Upper lobe of right lung (tissue), 1 donor: ENCODE data around the gene AFG1L. TPM values are rescaled to one million over a fixed set of nuclear protein-coding genes. Genes with fewer than 3 reads are reported as not detected.

ENCODE experiments used
- ATAC-seq: fragments of 200-7000 bp; cut with Tn5 transposase; one replicate; pipeline ENCODE4 v1.9.1; 2020; ENCODE audit warnings: mild to moderate bottlenecking, moderate library complexity
- DNase-seq: peaks from one replicate; pipeline ENCODE4 v3.0.0-alpha.2; 2020
- H3K27ac ChIP-seq: fragments of 200-600 bp; one replicate; pipeline ENCODE4 v1.8.0; 2022
- H3K27me3 ChIP-seq: fragments of 200-600 bp; one replicate; pipeline ENCODE4 v1.8.0; 2022; ENCODE audit warnings: mild to moderate bottlenecking
- H3K36me3 ChIP-seq: fragments of 200-600 bp; one replicate; pipeline ENCODE4 v1.8.0; 2022
- H3K4me1 ChIP-seq: fragments of 200-600 bp; one replicate; pipeline ENCODE4 v1.8.0; 2022
- H3K4me3 ChIP-seq: fragments of 200-600 bp; one replicate; pipeline ENCODE4 v1.8.0; 2022; ENCODE audit warnings: mild to moderate bottlenecking
- H3K9me3 ChIP-seq: fragments of 200-600 bp; one replicate; pipeline ENCODE4 v1.8.0; 2022
- CTCF ChIP-seq: fragments of 200-600 bp; IDR thresholded peaks from one replicate; pipeline ENCODE4 v1.8.0; 2022; ENCODE audit warnings: antibody characterized with exemption
- intact Hi-C: fragments of 100-400 bp; cut with DNase I; formaldehyde crosslinking; loops from one replicate; pipeline ENCODE4 v1.11.0; 2022
- total RNA-seq: library from RNA; stranded (reverse); fragmentation: NEBNext Ultra II Directional; extraction: Animal tissue kit (Norgen Biotek cat#: 25700); gene quantifications from one replicate; pipeline ENCODE4 v1.2.1, GENCODE V29; 2021
- donor health status: DM: no; HTN: yes; CAD: no; lungs with severe emphysema.

AFG1L gene
- total RNA-seq, 1 donor from 2014 or later = 7.7 TPM

DNA sequence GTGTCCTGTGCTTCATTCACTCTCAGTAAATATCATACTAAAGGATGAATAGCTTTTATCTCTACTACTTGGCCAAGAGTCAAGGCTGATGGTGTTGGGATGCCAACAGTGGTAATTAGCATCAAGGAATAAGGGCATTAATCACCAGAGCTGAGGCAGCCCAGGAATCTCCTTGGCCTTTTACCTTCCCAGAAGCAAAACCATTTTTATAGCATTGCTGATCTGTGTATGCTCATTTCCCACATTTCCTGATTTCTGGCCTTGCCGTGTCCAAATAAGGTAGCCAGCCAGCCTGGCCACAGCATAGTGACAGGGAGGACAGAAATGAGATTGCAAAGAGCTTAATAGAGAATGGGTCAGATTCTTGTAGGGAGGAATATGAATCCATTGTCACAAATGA lies 189.2 kb downstream of the AFG1L start:
- no peaks in the 10 kb centered on the region for H3K36me3 ChIP-seq
- no peak overlapping the region for H3K4me3 ChIP-seq
- no peak for DNase-seq
- ATAC-seq = no peak
- TF ChIP-seq CTCF = no peak
- no peaks in the 10 kb centered on the region for H3K4me1 ChIP-seq
- no peaks in the 10 kb centered on the region for H3K9me3 ChIP-seq
- intact Hi-C loops = no loop called here
- H3K27ac ChIP-seq = no peak overlapping the region
- H3K27me3 ChIP-seq = no peaks in the 10 kb centered on the region

DNA sequence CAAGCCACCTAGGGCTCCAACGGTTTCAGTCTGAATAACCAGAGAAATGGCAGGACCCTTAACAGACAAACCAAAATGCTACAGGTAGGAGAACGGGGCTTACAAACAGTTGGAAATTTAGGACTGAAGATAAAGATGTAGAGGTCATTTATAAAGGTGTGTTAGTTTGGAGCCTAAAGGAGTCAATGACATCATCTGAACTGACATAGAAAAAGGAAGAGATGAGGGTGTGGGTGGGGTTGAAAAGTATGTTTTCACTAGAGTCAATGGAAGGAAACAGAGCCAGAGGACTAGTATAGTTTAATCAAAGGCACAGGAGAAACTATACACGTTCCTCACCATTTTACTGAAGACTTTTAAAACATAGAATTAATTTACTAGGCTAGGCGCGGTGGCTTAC lies 194.8 kb downstream of the AFG1L start:
- ATAC-seq = no peak
- DNase-seq = no peak
- H3K27me3 ChIP-seq = no peaks in the 10 kb centered on the region
- intact Hi-C loops = loop anchor here (10.0 kb wide), 1 partner anchor 375 kb away; no protein-coding TSS in a partner anchor
- no peak for TF ChIP-seq CTCF
- no peaks in the 10 kb centered on the region for H3K36me3 ChIP-seq
- no peaks in the 10 kb centered on the region for H3K9me3 ChIP-seq
- H3K4me3 ChIP-seq = no peak overlapping the region
- no peaks in the 10 kb centered on the region for H3K4me1 ChIP-seq
- no peak overlapping the region for H3K27ac ChIP-seq

DNA sequence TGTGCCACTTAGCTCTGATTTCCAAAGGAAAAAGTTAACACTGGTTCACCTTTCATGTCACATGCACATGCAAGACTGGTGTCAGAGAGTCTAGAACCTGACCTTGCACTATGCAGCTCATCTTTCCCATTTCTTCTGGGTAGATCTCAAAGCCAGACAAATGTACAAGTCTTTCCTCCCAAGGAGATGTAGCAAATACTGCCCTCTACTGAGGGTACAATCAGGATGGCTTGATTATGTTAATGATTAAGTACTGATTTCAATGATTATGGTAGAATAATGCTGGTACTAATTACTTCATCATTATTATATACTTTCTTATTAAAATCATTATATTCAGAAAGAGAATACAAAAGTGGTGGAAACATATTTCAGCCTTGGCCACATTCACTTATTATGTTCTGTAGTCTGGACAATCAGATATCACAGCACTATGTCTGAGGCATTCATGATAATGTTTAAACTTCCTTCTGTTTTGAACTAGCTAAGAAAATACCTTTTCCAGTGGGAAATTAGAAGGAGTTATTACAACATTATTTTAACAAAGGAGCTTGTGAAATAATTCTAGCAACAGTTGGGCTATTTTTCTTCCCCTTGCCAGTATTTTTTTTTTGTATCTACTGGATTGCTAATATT lies 197.4 kb downstream of the AFG1L start:
- H3K9me3 ChIP-seq = no peaks in the 10 kb centered on the region
- no peaks in the 10 kb centered on the region for H3K36me3 ChIP-seq
- intact Hi-C loops = loop anchor here (10.0 kb wide), 1 partner anchor 377 kb away; no protein-coding TSS in a partner anchor
- H3K27ac ChIP-seq = no peak overlapping the region
- DNase-seq (no peak), ATAC-seq (peak; percentile 80)
- H3K4me3 ChIP-seq = no peak overlapping the region
- no peaks in the 10 kb centered on the region for H3K4me1 ChIP-seq
- TF ChIP-seq CTCF = peak; percentile 67
- H3K27me3 ChIP-seq = no peaks in the 10 kb centered on the region

DNA sequence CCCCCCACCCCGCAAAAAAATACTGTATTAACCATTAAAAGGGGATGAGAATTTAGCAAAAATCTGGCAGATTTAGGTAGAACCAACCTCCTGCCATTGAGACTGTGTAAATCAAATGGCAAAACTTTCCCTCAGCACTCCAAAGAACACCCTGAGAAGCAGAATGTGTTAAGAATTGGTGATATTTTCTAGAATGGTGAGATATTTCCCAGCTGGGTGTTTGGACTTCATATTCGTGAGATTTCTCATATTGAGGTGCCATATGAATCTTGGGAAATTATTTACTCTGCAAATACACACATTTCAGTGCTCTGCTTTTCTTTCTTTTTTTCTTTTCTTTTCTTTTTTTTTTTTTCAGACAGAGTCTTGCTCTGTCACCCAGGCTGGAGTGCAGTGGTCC lies 199.6 kb downstream of the AFG1L start:
- no peak for ATAC-seq
- no peak overlapping the region for H3K4me3 ChIP-seq
- no peak overlapping the region for H3K27ac ChIP-seq
- no peaks in the 10 kb centered on the region for H3K27me3 ChIP-seq
- intact Hi-C loops = loop anchor here (10.0 kb wide), 1 partner anchor 380 kb away; no protein-coding TSS in a partner anchor
- TF ChIP-seq CTCF = no peak
- DNase-seq = no peak
- H3K4me1 ChIP-seq = no peaks in the 10 kb centered on the region
- no peaks in the 10 kb centered on the region for H3K36me3 ChIP-seq
- H3K9me3 ChIP-seq = no peaks in the 10 kb centered on the region

GRCh38 chr6:108497883-108498282 lies 203.0 kb downstream of the AFG1L start:
- no peaks in the 10 kb centered on the region for H3K4me1 ChIP-seq
- no peaks in the 10 kb centered on the region for H3K27me3 ChIP-seq
- H3K27ac ChIP-seq = no peak overlapping the region
- ATAC-seq = peak; percentile 39
- DNase-seq = no peak
- H3K4me3 ChIP-seq = no peak overlapping the region
- TF ChIP-seq CTCF = peak; percentile 28
- intact Hi-C loops = loop anchor here (10.0 kb wide), 1 partner anchor 383 kb away; no protein-coding TSS in a partner anchor
- no peaks in the 10 kb centered on the region for H3K36me3 ChIP-seq
- H3K9me3 ChIP-seq = no peaks in the 10 kb centered on the region

DNA sequence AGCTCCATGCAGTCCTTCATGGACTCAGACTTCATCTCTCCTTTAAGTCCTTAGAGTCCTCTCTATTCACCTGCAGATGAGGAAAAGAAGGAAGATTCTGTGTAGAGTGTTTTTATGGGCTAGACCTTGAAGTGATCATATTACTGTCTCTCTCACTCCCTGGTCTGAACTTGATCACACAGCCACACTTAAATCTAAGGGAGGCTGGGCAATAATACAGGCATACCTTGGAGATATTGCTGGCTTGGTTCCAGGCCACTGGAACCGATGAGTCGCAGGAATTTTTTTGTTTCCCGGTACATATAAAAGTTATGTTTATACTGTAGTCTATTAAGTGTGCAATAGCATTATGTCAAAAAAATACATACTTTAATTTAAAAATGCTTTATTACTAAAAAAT lies 206.7 kb downstream of the AFG1L start:
- DNase-seq (no peak), ATAC-seq (no peak)
- H3K27ac ChIP-seq = no peak overlapping the region
- no peaks in the 10 kb centered on the region for H3K4me1 ChIP-seq
- H3K27me3 ChIP-seq = no peaks in the 10 kb centered on the region
- no peak overlapping the region for H3K4me3 ChIP-seq
- TF ChIP-seq CTCF = no peak
- no peaks in the 10 kb centered on the region for H3K9me3 ChIP-seq
- no peaks in the 10 kb centered on the region for H3K36me3 ChIP-seq
- intact Hi-C loops = no loop called here
